K562 (cell line): ENCODE results near the gene FAM78A. TPM values are rescaled to one million over a fixed set of nuclear protein-coding genes. Genes with fewer than 3 reads are reported as not detected.

Source experiments
- ATAC-seq: fragments of 200-7000 bp; cut with Tn5 transposase; 3 replicates; pipeline ENCODE4 v1.9.1; 2020; ENCODE audit warnings: moderate library complexity
- BruUV-seq: library from RNA; stranded (reverse); fragments of 400-500 nt; replicated peaks from 2 replicates; lab custom pipeline; 2021; lab: Mats Ljungman, UMichigan
- CTCF ChIA-PET: fragments of 300-600 bp; formaldehyde crosslinking; extraction: SDS; loops from one replicate; lab custom pipeline; 2021; ENCODE audit warnings: low intra/inter-chr PET ratio; lab: Yijun Ruan, JAX
- POLR2A ChIA-PET: fragments of 300-600, 350-650 bp; sonication (Branson Sonifier 250); formaldehyde crosslinking; extraction: SDS; loops from one replicate; lab custom pipeline; 2021; ENCODE audit warnings: antibody characterized with exemption, inconsistent platforms; lab: Yijun Ruan, JAX
- DNase-seq, 4 experiments: peaks; one replicate each; pipeline versions ENCODE4 v3.0.0 to v3.0.0-alpha.2; 2011 to 2018; ENCODE audit warnings: low spot score in 3 of 4, mixed read lengths in 3 of 4; ENCODE audit errors: extremely low read depth in 1 of 4
- FAIRE-seq: peaks from 2 replicates; lab custom pipeline; 2011; peaks lifted over from hg19 to GRCh38; lab: Jason Lieb, UNC
- H2AFZ ChIP-seq: 2 replicates; pipeline ENCODE4 v1.6.0; 2011; ENCODE audit warnings: low read depth, low read length, control low read depth, inconsistent platforms
- H3K27ac ChIP-seq: fragments of 200-600 bp; 3 replicates; pipeline ENCODE4 v1.8.0; 2011; ENCODE audit warnings: low read depth, mild to moderate bottlenecking, control low read depth, inconsistent platforms, low read length, moderate library complexity, mixed read lengths; ENCODE audit errors: extremely low read depth
- H3K27me3 ChIP-seq, 2 experiments: fragments of 300-600 bp in 1 of 2; 2 replicates in 1 of 2; 3 replicates in 1 of 2; pipeline versions ENCODE4 v1.6.0 to v1.8.0; 2011; ENCODE audit warnings: inconsistent platforms in 2 of 2, low read length in 2 of 2, mild to moderate bottlenecking in 1 of 2, mixed read lengths in 1 of 2, moderate library complexity in 1 of 2; ENCODE audit not compliant: control insufficient read depth in 2 of 2, insufficient read depth in 2 of 2
- H3K36me3 ChIP-seq: fragments of 300-600 bp; 3 replicates; pipeline ENCODE4 v1.8.0; 2011; ENCODE audit warnings: mild to moderate bottlenecking, low read length, inconsistent platforms; ENCODE audit not compliant: control insufficient read depth, insufficient read depth
- H3K4me1 ChIP-seq, 2 experiments: fragments of 200-600 bp in 1 of 2; replicated peaks in 1 of 2; 2 replicates in 1 of 2; 3 replicates in 1 of 2; pipeline versions ENCODE4 v1.5.1 to v1.8.0; 2011; ENCODE audit warnings: inconsistent platforms in 2 of 2, low read length in 2 of 2, mild to moderate bottlenecking in 1 of 2, mixed read lengths in 1 of 2, moderate library complexity in 1 of 2; ENCODE audit not compliant: control insufficient read depth in 2 of 2, insufficient read depth in 2 of 2
- H3K4me2 ChIP-seq: 2 replicates; pipeline ENCODE4 v1.6.1; 2011; ENCODE audit warnings: low read length, control low read depth, inconsistent platforms, mixed read lengths; ENCODE audit not compliant: insufficient read depth
- H3K4me3 ChIP-seq: fragments of 200-600 bp; sonication (generic), shearing (Covaris generic); 2 replicates; pipeline ENCODE4 v1.5.1; 2016; ENCODE audit warnings: control low read depth, inconsistent platforms
- H3K79me2 ChIP-seq: fragments of 200-600 bp; 3 replicates; pipeline ENCODE4 v1.8.0; 2011; ENCODE audit warnings: low read length, inconsistent platforms; ENCODE audit not compliant: control insufficient read depth, insufficient read depth
- H3K9ac ChIP-seq, 2 experiments: 2 replicates each; pipeline versions ENCODE4 v1.6.0 to v1.6.1; 2011; ENCODE audit warnings: low read depth in 2 of 2, low read length in 2 of 2, control low read depth in 1 of 2, inconsistent platforms in 1 of 2, mild to moderate bottlenecking in 1 of 2, mixed read lengths in 1 of 2; ENCODE audit not compliant: insufficient read depth in 1 of 2
- H3K9me1 ChIP-seq: one replicate; pipeline ENCODE4 v1.6.0; 2011; ENCODE audit warnings: inconsistent platforms, mild to moderate bottlenecking, low read length, moderate library complexity; ENCODE audit not compliant: control insufficient read depth, insufficient read depth
- H3K9me3 ChIP-seq: replicated peaks from 2 replicates; pipeline ENCODE4 v1.5.1; 2011; ENCODE audit warnings: low read depth, low read length, inconsistent platforms; ENCODE audit not compliant: control insufficient read depth, insufficient read depth
- H4K20me1 ChIP-seq: replicated peaks from 2 replicates; pipeline ENCODE4 v1.6.1; 2011; ENCODE audit warnings: low read length, inconsistent platforms, mixed read lengths; ENCODE audit not compliant: control insufficient read depth, insufficient read depth
- DDX20 ChIP-seq: fragments of 450-650 bp; IDR thresholded peaks from 2 replicates; pipeline ENCODE4 v1.6.1; 2016; ENCODE audit warnings: missing genetic modification characterization, low read depth, mild to moderate bottlenecking, missing compliant biosample characterization, moderate library complexity
- EP400 ChIP-seq: fragments of 450-650 bp; IDR thresholded peaks from 2 replicates; pipeline ENCODE4 v1.6.1; 2017; ENCODE audit warnings: antibody characterized with exemption, mild to moderate bottlenecking, moderate library complexity
- LEF1 ChIP-seq: fragments of 450-650 bp; IDR thresholded peaks from 2 replicates; pipeline ENCODE4 v1.6.1; 2016; ENCODE audit warnings: mild to moderate bottlenecking
- NR2F6 ChIP-seq: fragments of 450-650 bp; formaldehyde crosslinking; IDR thresholded peaks from 2 replicates; pipeline ENCODE4 v1.4.0; 2020; ENCODE audit warnings: mild to moderate bottlenecking
- PHB2 ChIP-seq: fragments of 450-650 bp; IDR thresholded peaks from 2 replicates; pipeline ENCODE4 v1.6.1; 2017; ENCODE audit warnings: low read depth
- STAT5A ChIP-seq: IDR thresholded peaks from 2 replicates; pipeline ENCODE4 v1.6.1; 2012; ENCODE audit warnings: low read length, inconsistent platforms, borderline replicate concordance
- TRIM28 ChIP-seq: fragments of 450-650 bp; IDR thresholded peaks from 2 replicates; pipeline ENCODE4 v1.6.1; 2017
- ZNF407 ChIP-seq: fragments of 450-650 bp; IDR thresholded peaks from 2 replicates; pipeline ENCODE4 v1.6.1; 2016; ENCODE audit warnings: low read depth
- WGBS: fragments of 100-300 bp; shearing (Covaris generic); methylation state at CpG from one replicate; pipeline ENCODE4 v1.1.6; 2016; ENCODE audit warnings: low coverage, mixed read lengths; ENCODE audit not compliant: insufficient coverage; ENCODE audit errors: missing lambda C conversion rate; 5-methylcytosine and 5-hydroxymethylcytosine counted together
- in situ Hi-C: fragments of 300-500 bp; cut with MboI; formaldehyde crosslinking; loops from 4 replicates; pipeline ENCODE4 v1.15.0; 2018; ENCODE audit warnings: inconsistent platforms, mixed read lengths
- intact Hi-C: fragments of 100-400 bp; cut with micrococcal nuclease; formaldehyde crosslinking; loops from 2 replicates; pipeline ENCODE4 v1.14.2; 2022
- polyA plus RNA-seq, 8 experiments: library from polyadenylated mRNA; depleted of rRNA in 4 of 8; stranded (reverse) in 5 of 8; unstranded in 3 of 8; fragments of >200 nt; fragmentation: Nextera tagmentation in 2 of 8; fragmentation: Illumina TruSeq in 1 of 8; extraction: Ambion mirVana in 2 of 8; extraction: Trizol in 1 of 8; gene quantifications; 2 replicates each; pipeline versions ENCODE4 v1.2.1 to v1.2.3, GENCODE V29; 2011 to 2014; ENCODE audit warnings: inconsistent platforms in 1 of 8, missing spikeins in 1 of 8
- total RNA-seq, 7 experiments: library from RNA; depleted of rRNA in 6 of 7; stranded (reverse); fragments of >200 nt in 6 of 7; fragmentation: Illumina TruSeq in 2 of 7; extraction: Trizol in 2 of 7; gene quantifications; 2 replicates each; pipeline versions ENCODE4 v1.2.1 to v1.2.3, GENCODE V29; 2011 to 2021; ENCODE audit warnings: low replicate concordance in 1 of 7
- TF ChIP-seq, protein P1 (sequence below): sonication (generic); formaldehyde crosslinking; IDR thresholded peaks from 2 replicates; pipeline ENCODE4 v1.8.0; 2023; ENCODE audit warnings: mild to moderate bottlenecking, missing genetic modification reagents

The FAM78A gene
- total and polyA plus RNA-seq, 9 of the 15 experiments (the other 6 are each of a cell fraction or from before 2014, with no cell fraction given): 0.56 to 103 (median 55.2) TPM

DNA sequence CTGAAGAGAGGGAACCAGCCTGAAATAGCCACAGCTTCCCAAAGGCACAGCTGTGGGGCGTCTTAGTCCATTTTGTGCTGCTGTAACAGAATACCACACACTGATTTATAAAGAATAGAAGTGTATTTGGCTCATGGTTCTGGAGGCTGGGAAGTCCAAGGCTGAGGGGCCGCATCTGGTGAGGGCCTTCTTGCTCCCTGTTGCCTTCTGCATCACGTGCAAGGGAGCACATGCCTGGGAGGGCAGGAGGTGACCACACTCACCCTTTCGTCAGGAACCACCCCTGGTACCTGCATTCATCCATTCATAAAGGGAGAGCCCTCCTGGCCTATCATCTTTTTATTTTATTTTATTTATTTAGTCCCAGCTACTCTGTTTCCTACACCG, 23.6 kb upstream of the FAM78A start:
- no peaks in the 10 kb centered on the region for H3K36me3 ChIP-seq
- no peak overlapping the region for H2AFZ ChIP-seq
- in situ Hi-C loops (loop anchor here (25.0 kb wide), 1 partner anchor 588 kb away; no protein-coding TSS in a partner anchor), intact Hi-C loops (loop anchor here (10.0 kb wide), 1 partner anchor 1065 kb away; no protein-coding TSS in a partner anchor)
- 42% methylated on average over 5 of the region's 5 CpGs for whole genome bisulfite sequencing
- H3K9me3 ChIP-seq: no peaks in the 10 kb centered on the region
- no peaks in the 10 kb centered on the region for H4K20me1 ChIP-seq
- H3K9me1 ChIP-seq: peaks cover 4% of the 10 kb centered on the region
- BruUV-seq: no TSS peak
- TF ChIP-seq, protein P1, sequence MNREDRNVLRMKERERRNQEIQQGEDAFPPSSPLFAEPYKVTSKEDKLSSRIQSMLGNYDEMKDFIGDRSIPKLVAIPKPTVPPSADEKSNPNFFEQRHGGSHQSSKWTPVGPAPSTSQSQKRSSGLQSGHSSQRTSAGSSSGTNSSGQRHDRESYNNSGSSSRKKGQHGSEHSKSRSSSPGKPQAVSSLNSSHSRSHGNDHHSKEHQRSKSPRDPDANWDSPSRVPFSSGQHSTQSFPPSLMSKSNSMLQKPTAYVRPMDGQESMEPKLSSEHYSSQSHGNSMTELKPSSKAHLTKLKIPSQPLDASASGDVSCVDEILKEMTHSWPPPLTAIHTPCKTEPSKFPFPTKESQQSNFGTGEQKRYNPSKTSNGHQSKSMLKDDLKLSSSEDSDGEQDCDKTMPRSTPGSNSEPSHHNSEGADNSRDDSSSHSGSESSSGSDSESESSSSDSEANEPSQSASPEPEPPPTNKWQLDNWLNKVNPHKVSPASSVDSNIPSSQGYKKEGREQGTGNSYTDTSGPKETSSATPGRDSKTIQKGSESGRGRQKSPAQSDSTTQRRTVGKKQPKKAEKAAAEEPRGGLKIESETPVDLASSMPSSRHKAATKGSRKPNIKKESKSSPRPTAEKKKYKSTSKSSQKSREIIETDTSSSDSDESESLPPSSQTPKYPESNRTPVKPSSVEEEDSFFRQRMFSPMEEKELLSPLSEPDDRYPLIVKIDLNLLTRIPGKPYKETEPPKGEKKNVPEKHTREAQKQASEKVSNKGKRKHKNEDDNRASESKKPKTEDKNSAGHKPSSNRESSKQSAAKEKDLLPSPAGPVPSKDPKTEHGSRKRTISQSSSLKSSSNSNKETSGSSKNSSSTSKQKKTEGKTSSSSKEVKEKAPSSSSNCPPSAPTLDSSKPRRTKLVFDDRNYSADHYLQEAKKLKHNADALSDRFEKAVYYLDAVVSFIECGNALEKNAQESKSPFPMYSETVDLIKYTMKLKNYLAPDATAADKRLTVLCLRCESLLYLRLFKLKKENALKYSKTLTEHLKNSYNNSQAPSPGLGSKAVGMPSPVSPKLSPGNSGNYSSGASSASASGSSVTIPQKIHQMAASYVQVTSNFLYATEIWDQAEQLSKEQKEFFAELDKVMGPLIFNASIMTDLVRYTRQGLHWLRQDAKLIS (CRISPR knock-in tag): no peak
- TF ChIP-seq EP400 (no peak), NR2F6 (CRISPR knock-in tag) (no peak), TRIM28 (no peak), STAT5A (no peak), ZNF407 (no peak), PHB2 (no peak), DDX20 (tag) (no peak), LEF1 (no peak)
- no peak overlapping the region for H3K27ac ChIP-seq
- ATAC-seq: no peak
- ChIA-PET POLR2A (no interaction called here), CTCF (no interaction called here)
- H3K9ac ChIP-seq: no peak overlapping the region
- no peaks in the 10 kb centered on the region for H3K27me3 ChIP-seq
- no peak overlapping the region for H3K4me3 ChIP-seq
- FAIRE-seq: no peak
- H3K4me1 ChIP-seq: peaks cover 20 to 61% of the 10 kb centered on the region in 2 experiments
- H3K79me2 ChIP-seq: no peaks in the 10 kb centered on the region
- no peak overlapping the region for H3K4me2 ChIP-seq
- no peak for DNase-seq
